B cell (primary cell): ENCODE data around the gene RAI1. TPM values are rescaled to one million over a fixed set of nuclear protein-coding genes. Genes with fewer than 3 reads are reported as not detected.

ENCODE experiments used
- ATAC-seq: fragments of 200-7000 bp; cut with Tn5 transposase; one replicate; pipeline ENCODE4 v1.10.0; 2021; ENCODE audit warnings: low read depth, mild to moderate bottlenecking, moderate number of reproducible peaks, moderate library complexity
- CTCF ChIA-PET: fragments of 350-600 bp; sonication (Branson Sonifier 250); formaldehyde crosslinking; loops from one replicate; lab custom pipeline; 2021; ENCODE audit warnings: antibody characterized with exemption, inconsistent platforms; lab: Charles Lee
- POLR2A ChIA-PET: fragments of 350-600 bp; sonication (Branson Sonifier 250); formaldehyde crosslinking; loops from one replicate; lab custom pipeline; 2021; ENCODE audit warnings: antibody characterized with exemption; lab: Charles Lee
- DNase-seq: peaks from one replicate; pipeline ENCODE4 v3.0.0; 2013
- H2AFZ ChIP-seq: 2 replicates; pipeline ENCODE4 v1.6.1; 2012; ENCODE audit warnings: mild to moderate bottlenecking, low read depth, low read length; ENCODE audit not compliant: insufficient read depth, poor library complexity, severe bottlenecking
- H3K27ac ChIP-seq, 2 donors: 1 replicate in 1 of 2; 2 replicates in 1 of 2; pipeline ENCODE4 v1.5.1; 2012 to 2013; ENCODE audit warnings: low read length in 2 of 2, mild to moderate bottlenecking in 2 of 2, moderate library complexity in 1 of 2
- H3K27me3 ChIP-seq, 4 experiments: fragments of 200-600 bp in 1 of 4; sonication (generic) in 1 of 4; replicated peaks in 1 of 4; 1 replicate in 2 of 4; 2 replicates in 2 of 4; pipeline versions ENCODE4 v1.6.1 to v1.7.0; 2013 to 2016; ENCODE audit warnings: low read length in 3 of 4, mild to moderate bottlenecking in 2 of 4, mixed read lengths in 1 of 4, moderate library complexity in 1 of 4; ENCODE audit not compliant: insufficient read depth in 4 of 4, control insufficient read depth in 3 of 4; ENCODE audit errors: control extremely low read depth in 1 of 4
- H3K36me3 ChIP-seq, 2 experiments: replicated peaks in 1 of 2; 1 replicate in 1 of 2; 2 replicates in 1 of 2; pipeline versions ENCODE4 v1.6.1 to v1.7.1; 2013; ENCODE audit warnings: low read length in 1 of 2; ENCODE audit not compliant: insufficient read depth in 2 of 2, control insufficient read depth in 1 of 2; ENCODE audit errors: control extremely low read depth in 1 of 2, extremely low read depth in 1 of 2
- H3K4me1 ChIP-seq, 2 donors: fragments of 200-600 bp in 1 of 2; sonication (generic) in 1 of 2; 1 replicate in 1 of 2; 2 replicates in 1 of 2; pipeline versions ENCODE4 v1.5.1 to v1.6.1; 2013 to 2017; ENCODE audit warnings: low read length in 2 of 2; ENCODE audit not compliant: control insufficient read depth in 2 of 2, insufficient read depth in 2 of 2
- H3K4me2 ChIP-seq: replicated peaks from 2 replicates; pipeline ENCODE3; 2012; ENCODE audit warnings: mild to moderate bottlenecking, low read depth, low read length; ENCODE audit not compliant: poor library complexity, severe bottlenecking
- H3K4me3 ChIP-seq, 5 experiments: fragments of 200-600 bp in 1 of 5; sonication (generic) in 1 of 5; 1 replicate in 3 of 5; 2 replicates in 2 of 5; pipeline versions ENCODE4 v1.5.1 to v1.7.0; 2011 to 2016; ENCODE audit warnings: low read length in 4 of 5, mild to moderate bottlenecking in 4 of 5, low read depth in 2 of 5, control low read depth in 1 of 5, moderate library complexity in 1 of 5; ENCODE audit not compliant: insufficient read depth in 1 of 5; ENCODE audit errors: control extremely low read depth in 1 of 5, extremely low read depth in 1 of 5
- H3K79me2 ChIP-seq: fragments of 200-600 bp; sonication (generic); one replicate; pipeline ENCODE4 v1.6.0; 2016; ENCODE audit warnings: low read length; ENCODE audit not compliant: control insufficient read depth, insufficient read depth
- H3K9ac ChIP-seq: fragments of 200-600 bp; sonication (generic); 2 replicates; pipeline ENCODE4 v1.6.1; 2017; ENCODE audit warnings: mild to moderate bottlenecking, low read length, moderate library complexity
- H3K9me3 ChIP-seq, 3 donors: one replicate each; pipeline versions ENCODE4 v1.6.1 to v1.7.1; 2013; ENCODE audit warnings: low read length in 2 of 3; ENCODE audit not compliant: control insufficient read depth in 2 of 3, insufficient read depth in 1 of 3; ENCODE audit errors: control extremely low read depth in 1 of 3
- H4K20me1 ChIP-seq: 2 replicates; pipeline ENCODE4 v1.6.0; 2012; ENCODE audit warnings: mild to moderate bottlenecking, low read length; ENCODE audit not compliant: insufficient read depth, control insufficient read depth, poor library complexity, severe bottlenecking
- H3K27ac Mint-ChIP-seq: one replicate; pipeline ENCODE4 v1.8.0; 2021; ENCODE audit warnings: mixed read lengths
- H3K27me3 Mint-ChIP-seq: one replicate; pipeline ENCODE4 v1.8.0; 2021; ENCODE audit warnings: mixed read lengths
- H3K4me1 Mint-ChIP-seq: one replicate; pipeline ENCODE4 v1.8.0; 2021; ENCODE audit warnings: mixed read lengths
- H3K4me3 Mint-ChIP-seq: one replicate; pipeline ENCODE4 v1.8.0; 2021; ENCODE audit warnings: mixed read lengths
- H3K9me3 Mint-ChIP-seq: one replicate; pipeline ENCODE4 v1.8.0; 2022; ENCODE audit warnings: mixed read lengths; ENCODE audit not compliant: insufficient read depth
- EZH2 ChIP-seq: IDR thresholded peaks from 2 replicates; pipeline ENCODE4 v1.6.1; 2012; ENCODE audit warnings: borderline replicate concordance, low read depth, mild to moderate bottlenecking, moderate library complexity, low read length; ENCODE audit not compliant: insufficient read depth, poor library complexity, severe bottlenecking
- WGBS: methylation state at CpG from one replicate; pipeline ENCODE4 v1.1.5; 2013; ENCODE audit warnings: missing lambda C conversion rate; ENCODE audit not compliant: insufficient coverage; 5-methylcytosine and 5-hydroxymethylcytosine counted together
- intact Hi-C: fragments of 100-400 bp; cut with micrococcal nuclease; formaldehyde crosslinking; loops from one replicate; pipeline ENCODE4 v1.10.0; 2022
- polyA plus RNA-seq: library from polyadenylated mRNA; depleted of rRNA; stranded (reverse); fragments of >200 nt; gene quantifications from 2 replicates; pipeline ENCODE4 v1.2.3, GENCODE V29; 2012
- total RNA-seq, 2 donors: library from RNA; stranded (reverse); fragments of 120-200 nt in 1 of 2; gene quantifications; 1 replicate in 1 of 2; 2 replicates in 1 of 2; pipeline versions ENCODE4 v1.2.3 to v1.2.4, GENCODE V29; 2013 to 2022
- TF ChIP-seq, protein P1 (sequence below): fragments of 200-600 bp; IDR thresholded peaks from one replicate; pipeline ENCODE4 v1.8.0; 2022; ENCODE audit warnings: antibody characterized with exemption, mild to moderate bottlenecking

The RAI1 gene
- total and polyA plus RNA-seq, 2 donors (not counting 1 experiment from before 2014, with no cell fraction given) = 4.7 to 34.0 TPM

DNA sequence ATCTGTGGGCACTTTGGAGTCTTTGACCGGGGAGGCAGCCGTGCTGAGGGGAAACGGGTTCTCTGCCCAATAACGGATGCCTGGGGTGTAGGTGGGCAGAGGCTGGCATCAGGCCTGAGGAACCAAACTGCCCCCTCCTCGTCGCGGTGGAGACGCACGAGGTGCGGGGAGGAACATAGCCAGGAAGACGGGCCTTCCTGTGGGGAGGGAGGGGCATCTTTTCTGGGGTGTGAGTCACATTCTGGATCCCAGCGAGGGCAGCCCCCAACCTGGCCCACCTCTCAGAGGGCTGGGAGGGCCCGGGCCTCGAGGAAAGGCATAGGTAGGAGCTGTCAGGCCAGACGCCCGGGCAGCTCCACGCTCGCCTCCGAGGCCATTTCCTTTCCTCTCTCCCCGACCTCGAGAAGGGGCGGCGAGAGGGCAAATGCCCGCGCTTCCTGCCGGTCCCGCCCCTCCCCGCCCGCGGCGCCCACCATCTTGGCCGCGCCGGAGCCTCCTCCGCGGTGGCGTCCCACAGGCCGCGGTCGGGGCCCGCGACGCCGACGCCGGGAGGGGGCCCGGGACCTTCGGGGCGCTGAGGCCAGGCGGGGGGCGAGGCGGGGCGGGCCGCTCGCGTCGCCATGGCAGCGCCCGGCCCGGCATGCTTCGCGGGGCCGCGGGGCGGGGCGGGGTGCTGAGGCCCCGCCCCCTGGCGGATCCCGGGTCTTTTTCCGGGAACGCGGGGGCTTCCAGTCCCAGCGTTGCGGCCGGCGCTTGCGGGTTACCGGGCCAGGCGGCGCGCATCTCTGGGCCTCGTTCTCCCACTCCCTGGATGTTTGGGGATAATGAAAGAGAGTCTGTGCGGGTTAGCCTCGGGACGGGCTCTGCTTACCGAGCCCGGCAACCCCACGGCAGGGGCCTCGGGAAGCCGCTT is 13.2 kb downstream of the RAI1 start:
- Histone ChIP-seq H3K27me3 (no peaks in the 10 kb centered on the region), H3K9me3 (no peaks in the 10 kb centered on the region), H3K4me2 (peak overlapping the region; percentile 90), H3K36me3 (no peaks in the 10 kb centered on the region), H3K4me3 (peak overlapping the region; percentile 69 to 90 (median 85)), H3K79me2 (peaks cover 71% of the 10 kb centered on the region), H2AFZ (peak overlapping the region; percentile 82), H4K20me1 (peaks cover under 1% of the 10 kb centered on the region), H3K27ac (peak overlapping the region; percentile 88 to 94), H3K9ac (peak overlapping the region; percentile 89), H3K4me1 (peaks cover 48 to 52% of the 10 kb centered on the region in 2 donors)
- ATAC-seq (peak; percentile 75), DNase-seq (peak; percentile 83)
- intact Hi-C loops = loop anchor here (1.0 to 5.0 kb wide), 3 partner anchors 33 to 143 kb away; partner anchors contain the start of gene SREBF1
- H3K9me3 Mint-ChIP-seq = no peaks in the 10 kb centered on the region
- POLR2A ChIA-PET = interaction anchor here (0.6 to 1.8 kb wide), 6 partner anchors 10 to 339 kb away, joined by 3 to 11 read pairs (median 4); no protein-coding TSS in a partner anchor
- peak overlapping the region; percentile 95 for H3K4me3 Mint-ChIP-seq
- no peak for TF ChIP-seq EZH2
- TF ChIP-seq, protein P1, sequence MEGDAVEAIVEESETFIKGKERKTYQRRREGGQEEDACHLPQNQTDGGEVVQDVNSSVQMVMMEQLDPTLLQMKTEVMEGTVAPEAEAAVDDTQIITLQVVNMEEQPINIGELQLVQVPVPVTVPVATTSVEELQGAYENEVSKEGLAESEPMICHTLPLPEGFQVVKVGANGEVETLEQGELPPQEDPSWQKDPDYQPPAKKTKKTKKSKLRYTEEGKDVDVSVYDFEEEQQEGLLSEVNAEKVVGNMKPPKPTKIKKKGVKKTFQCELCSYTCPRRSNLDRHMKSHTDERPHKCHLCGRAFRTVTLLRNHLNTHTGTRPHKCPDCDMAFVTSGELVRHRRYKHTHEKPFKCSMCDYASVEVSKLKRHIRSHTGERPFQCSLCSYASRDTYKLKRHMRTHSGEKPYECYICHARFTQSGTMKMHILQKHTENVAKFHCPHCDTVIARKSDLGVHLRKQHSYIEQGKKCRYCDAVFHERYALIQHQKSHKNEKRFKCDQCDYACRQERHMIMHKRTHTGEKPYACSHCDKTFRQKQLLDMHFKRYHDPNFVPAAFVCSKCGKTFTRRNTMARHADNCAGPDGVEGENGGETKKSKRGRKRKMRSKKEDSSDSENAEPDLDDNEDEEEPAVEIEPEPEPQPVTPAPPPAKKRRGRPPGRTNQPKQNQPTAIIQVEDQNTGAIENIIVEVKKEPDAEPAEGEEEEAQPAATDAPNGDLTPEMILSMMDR = no peak
- CTCF ChIA-PET = interaction anchor here (0.9 to 3.2 kb wide), 4 partner anchors 12 to 122 kb away, joined by 3 to 14 read pairs (median 4); no protein-coding TSS in a partner anchor
- WGBS = under 1% methylated on average over 85 of the region's 90 CpGs
- H3K27me3 Mint-ChIP-seq = no peaks in the 10 kb centered on the region
- peak overlapping the region; percentile 98 for H3K27ac Mint-ChIP-seq
- peaks cover 57% of the 10 kb centered on the region for H3K4me1 Mint-ChIP-seq
